DOHH2 (cell line): ENCODE data around the gene CEMIP.

Source experiments
- H3F3A ChIP-seq: fragments of 200-600 bp; sonication (generic), shearing (Covaris generic); 2 replicates; pipeline ENCODE4 v1.6.0; 2016; ENCODE audit warnings: antibody characterized with exemption, mild to moderate bottlenecking; ENCODE audit not compliant: control insufficient read depth, insufficient read depth
- H3K27ac ChIP-seq: fragments of 200-600 bp; sonication (generic); 2 replicates; pipeline ENCODE4 v1.5.1; 2014; ENCODE audit warnings: low read depth, mild to moderate bottlenecking, low read length, moderate library complexity
- H3K27me3 ChIP-seq: fragments of 200-600 bp; sonication (generic); 2 replicates; pipeline ENCODE4 v1.6.1; 2014; ENCODE audit warnings: mild to moderate bottlenecking, low read length, mixed read lengths; ENCODE audit not compliant: control insufficient read depth
- H3K36me3 ChIP-seq: fragments of 200-600 bp; sonication (generic); 2 replicates; pipeline ENCODE4 v1.6.1; 2014; ENCODE audit warnings: mild to moderate bottlenecking, low read length, moderate library complexity, mixed read lengths; ENCODE audit not compliant: control insufficient read depth
- H3K4me1 ChIP-seq: fragments of 200-600 bp; sonication (generic); 2 replicates; pipeline ENCODE4 v1.6.1; 2014; ENCODE audit warnings: mild to moderate bottlenecking, low read length, mixed read lengths; ENCODE audit not compliant: control insufficient read depth
- H3K4me2 ChIP-seq: fragments of 200-600 bp; sonication (generic); 2 replicates; pipeline ENCODE4 v1.6.0; 2014; ENCODE audit warnings: mild to moderate bottlenecking, low read length, moderate library complexity
- H3K4me3 ChIP-seq: fragments of 200-600 bp; sonication (generic); 2 replicates; pipeline ENCODE4 v1.5.1; 2014; ENCODE audit warnings: mild to moderate bottlenecking, low read length, mixed read lengths
- H3K79me2 ChIP-seq: fragments of 200-600 bp; sonication (generic); 2 replicates; pipeline ENCODE4 v1.6.1; 2014; ENCODE audit warnings: mild to moderate bottlenecking, low read length, mixed read lengths; ENCODE audit not compliant: control insufficient read depth
- H3K9me2 ChIP-seq: fragments of 200-600 bp; sonication (generic); replicated peaks from 2 replicates; pipeline ENCODE4 v1.6.1; 2014; ENCODE audit warnings: mild to moderate bottlenecking, low read length, mixed read lengths; ENCODE audit not compliant: control insufficient read depth
- H3K9me3 ChIP-seq: fragments of 200-600 bp; sonication (generic); 2 replicates; pipeline ENCODE4 v1.6.1; 2014; ENCODE audit warnings: antibody characterized with exemption, low read length, mixed read lengths; ENCODE audit not compliant: control insufficient read depth, insufficient read depth
- H4K20me1 ChIP-seq: fragments of 200-600 bp; sonication (generic); 2 replicates; pipeline ENCODE4 v1.6.0; 2014; ENCODE audit warnings: low read depth, mild to moderate bottlenecking, antibody characterized with exemption, low read length, moderate library complexity; ENCODE audit not compliant: control insufficient read depth, insufficient read depth
- CTCF ChIP-seq: fragments of 200-600 bp; sonication (generic); IDR thresholded peaks from one replicate; pipeline ENCODE4 v1.5.1; 2014; ENCODE audit warnings: antibody characterized with exemption, mild to moderate bottlenecking, low read depth, low read length; ENCODE audit not compliant: poor library complexity, severe bottlenecking
- EZH2phosphoT487 ChIP-seq: fragments of 200-600 bp; sonication (generic); IDR thresholded peaks from 2 replicates; pipeline ENCODE4 v1.6.1; 2017; ENCODE audit warnings: borderline replicate concordance, mild to moderate bottlenecking, antibody characterized with exemption, low read length, moderate library complexity, mixed read lengths

Gene CEMIP

GRCh38 chr15:80940851-80941250 lies 161.7 kb downstream of the CEMIP start:
- Histone ChIP-seq H3F3A (no peaks in the 10 kb centered on the region), H3K79me2 (no peaks in the 10 kb centered on the region), H3K27ac (no peak overlapping the region), H3K4me3 (no peak overlapping the region), H3K9me2 (no peaks in the 10 kb centered on the region), H3K27me3 (no peaks in the 10 kb centered on the region), H3K4me1 (peaks cover 5% of the 10 kb centered on the region), H3K4me2 (no peak overlapping the region), H4K20me1 (no peaks in the 10 kb centered on the region), H3K36me3 (no peaks in the 10 kb centered on the region; the same call in 1 of the 2 replicates), H3K9me3 (no peaks in the 10 kb centered on the region)
- no peak for TF ChIP-seq CTCF

GRCh38 chr15:80942266-80942665 lies 163.1 kb downstream of the CEMIP start:
- Histone ChIP-seq H3K27ac (no peak overlapping the region), H3K9me3 (no peaks in the 10 kb centered on the region), H3K4me2 (no peak overlapping the region), H4K20me1 (no peaks in the 10 kb centered on the region), H3K36me3 (peaks cover 6% of the 10 kb centered on the region; the same call in 1 of the 2 replicates), H3K79me2 (no peaks in the 10 kb centered on the region), H3K4me1 (peaks cover 10% of the 10 kb centered on the region), H3F3A (no peaks in the 10 kb centered on the region), H3K9me2 (no peaks in the 10 kb centered on the region), H3K4me3 (no peak overlapping the region), H3K27me3 (no peaks in the 10 kb centered on the region)
- TF ChIP-seq EZH2phosphoT487 (no peak), CTCF (no peak)

GRCh38 chr15:80942746-80943565 lies 163.8 kb downstream of the CEMIP start:
- H3K9me3 ChIP-seq = no peaks in the 10 kb centered on the region
- no peaks in the 10 kb centered on the region for H3F3A ChIP-seq
- no peaks in the 10 kb centered on the region for H3K79me2 ChIP-seq
- H3K4me1 ChIP-seq = peaks cover 10% of the 10 kb centered on the region
- TF ChIP-seq CTCF (no peak), EZH2phosphoT487 (no peak)
- no peaks in the 10 kb centered on the region for H3K9me2 ChIP-seq
- H3K27ac ChIP-seq = no peak overlapping the region
- H3K36me3 ChIP-seq = peaks cover 11% of the 10 kb centered on the region; the same call in 1 of the 2 replicates
- H3K4me3 ChIP-seq = no peak overlapping the region
- no peak overlapping the region for H3K4me2 ChIP-seq
- H3K27me3 ChIP-seq = no peaks in the 10 kb centered on the region
- H4K20me1 ChIP-seq = no peaks in the 10 kb centered on the region
